Measurements from ENCODE around the gene NES. TPM values are rescaled to one million over a fixed set of nuclear protein-coding genes. Genes with fewer than 3 reads are reported as not detected.

Gene NES
- total RNA-seq, 2 donors from 2014 or later = 100.0 to 142 TPM

DNA sequence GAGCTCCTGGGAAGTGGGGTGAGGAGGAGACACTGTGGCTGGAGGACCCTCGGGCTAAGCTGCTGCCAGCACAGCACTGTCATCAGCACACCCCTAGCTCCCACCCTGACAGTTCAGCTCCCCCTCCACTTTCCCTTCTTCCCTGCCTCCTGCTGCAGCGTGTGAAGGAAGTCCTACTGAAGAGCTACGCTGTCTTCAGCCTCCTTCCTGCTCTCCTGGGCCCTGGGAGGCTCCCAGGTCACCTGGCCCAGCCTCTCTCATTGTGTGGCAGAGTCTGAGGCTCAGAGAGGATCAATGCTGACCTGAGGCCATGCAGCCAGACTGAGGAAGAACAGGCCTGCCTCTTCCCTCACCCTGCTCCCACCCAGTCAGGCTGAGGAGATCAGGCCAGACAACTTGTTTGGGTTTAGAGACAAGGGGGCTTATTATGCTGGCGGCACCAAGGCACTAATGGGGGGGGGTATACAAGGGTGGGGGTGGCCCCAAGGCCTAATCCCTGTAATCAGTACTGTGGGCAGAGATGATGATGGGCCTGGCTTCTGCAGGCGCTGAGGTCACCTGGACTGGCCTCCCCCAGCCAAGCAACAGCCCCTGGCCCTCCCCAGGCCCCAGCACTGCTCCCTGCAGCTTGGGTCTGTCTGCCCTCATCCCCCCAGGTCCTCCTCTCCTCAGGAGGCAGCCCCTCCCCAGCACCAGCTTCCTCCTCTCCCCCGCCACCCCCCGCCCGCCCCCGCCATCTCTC is 9.1 kb downstream of the NES start:
- DNase-seq (ENCODE audit: low spot score) = no peak
- intact Hi-C loops (cut with DNase I) = no loop called here

DNA sequence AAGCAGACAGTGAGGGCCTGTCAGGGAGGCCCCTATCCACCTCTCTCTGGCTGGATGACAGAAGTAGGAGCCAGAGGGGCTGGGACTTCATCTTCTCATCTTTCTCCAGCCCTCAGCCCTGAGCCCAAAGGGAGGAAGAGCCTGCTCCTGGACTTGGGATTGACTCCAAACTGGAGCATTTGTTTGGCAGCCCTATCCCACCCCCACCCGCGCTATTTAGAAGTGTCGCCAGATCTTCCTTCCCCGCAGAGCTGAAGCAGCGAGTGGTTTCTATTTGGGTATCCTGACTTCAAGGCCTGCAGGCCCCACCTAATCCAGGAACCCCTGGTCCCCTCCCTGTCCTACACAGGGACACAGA is 9.6 kb downstream of the NES start:
- DNase-seq (ENCODE audit: low spot score) = no peak
- intact Hi-C loops (cut with DNase I) = no loop called here

DNA sequence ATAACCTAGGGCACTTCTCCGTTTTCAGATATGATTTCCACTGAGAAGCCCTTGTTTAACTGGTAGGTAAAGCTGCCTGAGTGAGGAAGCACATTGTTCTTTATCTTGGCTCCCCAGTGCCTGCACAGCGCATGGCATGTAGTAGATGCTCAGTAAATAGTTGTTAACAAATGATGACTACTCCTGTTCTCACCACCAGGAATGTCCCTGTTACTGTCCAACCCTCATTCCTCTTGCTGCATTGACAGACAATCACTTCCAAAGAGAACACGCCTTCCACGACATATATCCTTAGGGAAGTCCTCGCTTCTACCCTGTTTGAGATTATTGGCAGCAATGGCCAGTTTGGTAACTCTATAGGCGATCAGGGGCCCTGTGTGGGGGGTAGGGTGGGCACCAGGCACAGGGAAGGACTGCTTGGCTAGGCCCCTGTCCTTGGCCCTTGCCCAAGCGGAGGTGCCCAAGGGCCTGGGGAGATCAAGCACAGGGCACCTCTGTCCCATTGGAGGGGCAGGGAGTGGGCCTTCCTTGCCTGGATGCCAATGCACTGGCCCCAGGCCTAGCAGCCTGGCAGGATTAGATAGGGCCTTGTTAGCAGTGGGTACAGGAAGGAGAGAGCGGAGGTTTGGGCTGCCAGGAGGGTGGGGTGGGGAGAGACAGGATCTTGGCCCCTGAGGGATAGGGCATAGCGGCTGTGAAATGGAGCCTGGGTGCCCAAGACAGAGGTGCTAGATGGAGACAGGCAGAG is 10.2 kb downstream of the NES start:
- DNase-seq (ENCODE audit: low spot score) = no peak
- intact Hi-C loops (cut with DNase I) = no loop called here

DNA sequence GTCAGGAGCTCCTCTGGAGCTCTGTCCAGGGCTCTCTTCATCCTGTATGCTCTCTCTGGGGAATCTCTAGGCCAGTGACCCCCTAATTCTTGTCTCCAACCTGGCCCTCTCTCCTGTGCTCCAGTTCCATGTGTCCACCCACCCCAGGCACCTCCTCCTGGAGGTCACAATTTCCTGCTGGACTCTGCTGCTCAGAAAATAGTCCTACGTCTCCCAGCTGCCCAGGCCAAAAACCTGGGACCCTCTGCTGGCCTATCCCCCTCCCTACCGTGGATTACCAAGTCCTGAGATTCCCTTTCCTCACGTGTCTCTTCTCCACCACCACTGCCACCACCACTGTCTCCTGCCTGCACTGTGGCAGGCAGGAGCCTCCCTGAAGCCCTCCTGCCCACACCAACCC is 11.7 kb downstream of the NES start:
- intact Hi-C loops (cut with DNase I) = no loop called here
- no peak for DNase-seq (ENCODE audit: low spot score)

DNA sequence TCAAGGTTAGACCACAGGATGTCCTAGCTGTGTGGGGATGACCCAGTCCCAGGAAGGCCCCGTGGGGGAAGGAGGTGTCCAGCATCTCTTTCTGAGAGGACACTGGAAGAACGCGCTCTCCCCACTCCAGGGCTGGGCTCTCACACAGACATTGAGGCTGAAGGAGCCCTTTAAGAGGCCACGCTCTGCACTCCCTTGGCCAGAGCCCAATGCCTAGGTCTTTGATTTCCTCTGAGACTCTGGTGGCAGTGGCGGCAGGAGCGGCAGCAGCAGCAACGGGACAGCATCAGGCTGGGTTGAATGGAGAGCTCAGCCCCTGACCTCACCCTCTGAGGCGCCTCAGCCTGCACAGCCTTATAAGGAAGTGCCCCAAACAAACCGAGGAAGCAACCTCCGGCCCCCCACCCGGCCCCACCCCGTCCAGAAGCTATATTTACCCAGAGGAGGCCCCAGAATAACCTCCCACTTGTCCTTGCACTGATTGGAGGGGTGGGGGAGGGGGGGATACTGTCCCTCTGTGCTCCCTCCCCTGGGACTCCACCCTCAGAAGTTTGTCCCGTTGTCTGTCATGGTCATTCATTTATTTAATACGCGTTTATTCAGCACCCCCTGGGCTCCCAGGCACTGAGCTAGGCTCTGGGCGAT is 12.3 kb downstream of the NES start:
- no peak for DNase-seq (ENCODE audit: low spot score)
- intact Hi-C loops (cut with DNase I) = no loop called here

DNA sequence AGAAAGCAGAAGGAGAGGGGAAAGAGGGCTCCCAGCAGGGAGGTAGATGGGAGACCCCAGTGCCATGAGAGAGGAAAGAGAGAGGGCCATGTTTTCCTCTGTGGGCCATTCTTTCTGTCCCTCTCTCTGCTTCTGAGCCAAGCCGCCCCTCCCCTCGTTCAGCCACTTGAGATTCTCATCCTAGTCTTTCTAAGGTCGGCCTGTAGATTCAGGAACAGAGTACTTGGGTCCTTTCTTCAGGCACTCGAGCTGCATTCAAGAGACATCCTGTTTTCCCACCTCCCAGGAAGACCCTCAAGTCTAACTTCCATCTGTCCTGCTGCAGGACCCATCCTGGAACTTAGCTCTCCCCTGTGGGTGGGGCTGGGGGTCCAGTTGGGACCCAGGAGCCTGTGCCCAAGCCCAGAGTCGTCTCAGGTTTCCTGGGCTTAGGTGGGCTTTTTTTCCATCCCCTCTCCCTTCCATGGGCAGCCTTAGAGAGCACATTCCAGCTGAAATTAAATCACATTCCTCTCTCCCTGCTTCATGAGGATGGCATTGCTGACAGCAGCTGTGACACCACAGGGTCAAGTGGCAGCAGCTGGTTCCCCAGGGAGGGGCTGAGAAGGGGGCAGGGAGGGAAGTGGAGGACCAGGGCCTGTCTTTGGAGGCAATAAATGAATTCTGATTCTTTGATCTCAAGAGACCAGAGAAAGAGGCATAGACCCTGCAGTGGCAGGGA is 13.0 kb downstream of the NES start:
- DNase-seq (ENCODE audit: low spot score) = no peak
- intact Hi-C loops (cut with DNase I) = no loop called here

DNA sequence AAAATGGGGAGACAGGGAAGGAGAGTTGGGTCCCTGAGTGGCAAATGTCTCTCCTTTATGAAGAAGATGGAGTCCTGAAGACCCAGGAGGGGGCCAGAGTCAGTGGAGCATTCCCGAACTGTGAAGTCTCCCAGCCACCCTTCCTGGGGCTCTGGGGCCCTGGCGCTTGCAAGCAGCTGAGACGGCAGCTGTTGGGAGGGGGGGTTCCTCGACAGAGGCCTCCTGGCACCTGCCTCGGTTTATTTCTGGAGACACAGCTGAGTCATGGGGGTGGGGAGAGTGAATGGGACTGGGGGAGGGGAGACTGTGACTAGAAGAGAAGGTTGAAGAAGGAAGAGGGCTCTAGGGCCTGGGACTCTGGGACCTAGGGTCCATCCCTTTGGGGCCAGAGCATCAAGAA is 14.0 kb downstream of the NES start:
- intact Hi-C loops (cut with DNase I) = no loop called here
- DNase-seq (ENCODE audit: low spot score) = no peak

DNA sequence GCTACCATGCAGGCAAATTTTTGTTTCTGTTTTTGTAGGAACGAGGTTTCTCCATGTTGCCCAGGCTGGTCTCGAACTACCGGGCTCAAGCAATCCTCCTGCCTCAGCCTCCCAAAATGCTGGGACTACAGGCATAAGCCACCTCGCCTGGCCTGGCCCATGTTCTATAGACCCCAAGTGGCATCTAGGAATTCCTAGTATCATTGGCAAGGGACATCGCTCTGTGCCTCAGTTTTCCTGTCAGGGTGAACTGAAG is 14.5 kb downstream of the NES start:
- intact Hi-C loops (cut with DNase I) = no loop called here
- DNase-seq (ENCODE audit: low spot score) = no peak

DNA sequence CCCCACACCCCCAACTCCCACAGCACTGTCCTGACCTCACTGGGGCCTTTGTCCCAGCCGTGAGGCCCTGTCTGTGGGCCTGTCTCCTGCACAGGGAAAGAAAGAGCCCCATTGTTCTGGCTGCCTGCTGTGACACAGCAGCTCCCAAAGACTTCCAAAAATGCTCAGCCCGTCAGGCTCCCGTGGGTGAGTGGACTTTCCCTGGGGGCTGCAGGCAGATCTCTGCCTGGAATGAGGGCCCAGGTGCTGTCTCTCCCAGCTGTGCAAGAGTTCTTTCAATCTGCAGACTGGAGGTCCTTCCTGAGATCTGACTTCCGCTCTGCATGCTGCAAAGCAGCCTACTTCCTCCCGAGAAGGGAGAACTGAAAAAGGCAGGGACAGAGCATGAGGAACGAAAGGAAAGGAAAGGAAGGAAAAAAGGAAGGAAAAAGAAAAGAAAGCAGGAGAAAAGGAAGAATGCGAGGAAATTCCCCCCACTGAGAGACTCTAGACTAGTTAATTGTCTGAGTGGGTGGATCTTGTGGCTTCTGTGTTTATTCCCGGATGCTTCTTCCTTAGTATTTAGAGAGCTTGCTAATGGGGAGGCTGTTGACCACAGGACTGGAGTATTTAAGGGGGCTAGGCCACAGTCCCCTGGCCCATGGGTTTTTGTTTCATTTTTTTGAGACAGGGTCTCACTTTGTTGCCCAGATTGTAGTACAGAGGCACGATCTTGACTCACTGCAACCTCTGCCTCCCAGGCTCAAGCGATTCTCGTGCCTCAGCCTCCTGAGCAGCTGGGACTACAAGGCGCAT is 15.0 kb downstream of the NES start:
- DNase-seq (ENCODE audit: low spot score) = no peak
- intact Hi-C loops (cut with DNase I) = no loop called here

DNA sequence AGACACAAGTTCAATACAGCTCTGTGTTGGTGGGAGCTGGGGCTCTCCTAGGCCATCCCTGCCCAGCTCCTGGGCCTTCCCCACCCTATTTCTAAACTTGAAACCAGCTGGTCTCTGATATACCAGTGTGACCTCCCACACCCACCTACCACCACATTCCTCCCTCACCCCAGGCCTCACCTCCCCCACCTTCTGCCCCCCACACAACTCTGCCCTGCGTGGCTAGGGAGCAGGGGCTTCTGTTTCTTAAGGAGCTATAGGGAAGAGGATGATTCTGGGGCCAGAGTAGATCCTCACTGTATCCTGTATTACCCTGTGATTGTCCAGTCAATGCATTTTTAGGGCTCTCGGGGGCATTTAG is 16.5 kb downstream of the NES start:
- intact Hi-C loops (cut with DNase I) = loop anchor here (1.0 to 2.0 kb wide), 2 partner anchors 16 to 18 kb away; partner anchors contain the start of gene NES (in 1 of the 2)
- no peak for DNase-seq (ENCODE audit: low spot score)

DNA sequence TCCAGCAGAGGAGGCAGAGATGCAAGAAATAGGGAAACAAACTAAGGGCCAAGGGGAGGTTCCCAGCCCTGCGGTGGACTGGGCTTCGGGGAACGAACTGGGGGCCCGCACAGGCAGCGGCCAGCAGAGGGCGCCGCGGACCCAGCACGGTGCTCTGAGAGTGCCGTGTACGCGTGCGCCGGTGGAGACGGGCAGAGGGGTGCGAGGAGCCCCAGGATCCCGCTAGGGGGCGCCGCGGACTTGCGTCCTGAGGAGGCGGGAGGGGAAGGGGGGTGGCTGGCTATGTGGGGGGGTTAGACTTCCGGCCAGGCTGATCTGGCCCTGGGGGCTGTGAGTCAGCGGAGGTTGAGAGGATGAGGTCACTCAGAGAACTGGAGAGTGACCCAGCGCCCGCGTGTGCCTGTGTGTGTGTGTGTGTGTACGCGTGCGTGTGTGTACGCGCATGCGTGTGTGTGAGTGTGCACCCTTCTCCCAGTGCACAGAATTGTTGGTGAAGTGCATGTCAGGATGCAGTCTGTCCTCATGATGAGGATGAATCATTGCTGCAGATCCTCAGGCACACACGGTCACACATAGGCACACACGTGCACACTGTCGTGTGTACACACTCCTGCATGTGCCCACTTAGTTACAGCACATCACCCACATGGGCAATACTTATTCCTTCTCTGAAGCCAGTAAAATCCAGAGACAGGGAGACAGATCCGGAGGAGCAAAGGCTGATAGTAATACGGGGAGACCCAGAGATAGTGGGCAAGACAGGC is 17.0 kb downstream of the NES start:
- DNase-seq (ENCODE audit: low spot score) = peak; percentile 99
- intact Hi-C loops (cut with DNase I) = loop anchor here (1.0 to 10.0 kb wide), 4 partner anchors 17 to 275 kb away; partner anchors contain the start of gene NES (in 1 of the 2)

DNA sequence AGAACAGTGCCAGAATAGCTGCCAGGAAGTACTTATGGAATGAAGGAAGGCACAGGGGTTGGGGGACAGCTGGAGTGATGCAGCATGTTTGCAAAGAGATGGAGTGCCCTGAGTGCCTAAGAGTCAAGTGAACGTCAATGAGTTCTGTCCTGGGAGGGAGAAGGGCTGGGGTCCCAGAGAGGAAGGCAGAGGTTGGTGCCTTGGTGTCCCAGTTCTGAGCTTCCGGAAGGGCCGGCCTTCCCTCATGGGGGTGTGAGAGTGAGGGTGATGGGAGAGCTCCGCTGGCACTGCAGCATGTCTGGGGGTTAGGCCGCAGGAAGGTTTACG is 17.6 kb downstream of the NES start:
- intact Hi-C loops (cut with DNase I) = loop anchor here in 1 of 2 donors (5.0 to 10.0 kb wide), 2 partner anchors 77 to 275 kb away; no protein-coding TSS in a partner anchor
- DNase-seq (ENCODE audit: low spot score) = no peak

DNA sequence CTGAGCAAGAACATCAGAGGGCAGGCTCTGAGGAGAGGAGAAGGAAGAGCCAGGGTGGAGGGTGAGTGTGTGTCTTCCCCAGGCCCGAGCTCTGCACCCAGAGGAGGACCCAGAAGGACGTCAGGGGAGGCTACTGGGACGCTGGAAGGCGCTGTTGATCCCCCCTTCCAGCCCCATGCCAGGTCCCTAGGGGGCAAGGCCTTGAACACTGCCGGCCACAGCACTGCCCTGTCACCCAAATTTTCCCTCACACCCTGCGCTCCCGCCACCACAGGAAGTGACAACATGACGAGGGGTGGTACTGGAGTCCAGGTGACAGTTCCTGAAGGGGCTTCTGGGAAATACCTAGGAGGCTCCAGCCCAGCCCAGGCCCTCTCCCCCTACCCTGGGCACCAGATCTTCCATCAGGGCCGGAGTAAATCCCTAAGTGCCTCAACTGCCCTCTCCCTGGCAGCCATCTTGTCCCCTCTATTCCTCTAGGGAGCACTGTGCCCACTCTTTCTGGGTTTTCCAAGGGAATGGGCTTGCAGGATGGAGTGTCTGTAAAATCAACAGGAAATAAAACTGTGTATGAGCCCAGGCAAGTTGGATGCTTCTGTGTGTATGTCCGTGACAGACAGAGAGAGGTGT is 18.1 kb downstream of the NES start:
- intact Hi-C loops (cut with DNase I) = loop anchor here in 1 of 2 donors (5.0 to 10.0 kb wide), 2 partner anchors 77 to 274 kb away; no protein-coding TSS in a partner anchor
- DNase-seq (ENCODE audit: low spot score) = no peak

DNA sequence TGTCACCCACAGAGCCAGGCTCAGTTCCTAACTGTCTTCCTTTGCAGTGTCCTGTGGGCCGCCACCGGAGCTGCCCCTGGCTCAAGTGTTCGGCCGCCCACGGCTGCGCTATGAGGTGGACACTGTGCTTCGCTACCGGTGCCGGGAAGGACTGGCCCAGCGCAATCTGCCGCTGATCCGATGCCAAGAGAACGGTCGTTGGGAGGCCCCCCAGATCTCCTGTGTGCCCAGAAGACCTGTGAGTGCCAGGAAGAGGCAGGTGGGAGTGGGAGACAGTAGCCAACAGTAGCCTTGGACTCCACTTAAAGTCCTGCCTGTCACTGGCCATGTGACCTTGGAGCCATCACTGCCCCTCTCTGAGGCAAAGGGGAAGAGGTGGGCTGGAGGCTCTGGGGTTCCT is 18.7 kb downstream of the NES start:
- no peak for DNase-seq (ENCODE audit: low spot score)
- intact Hi-C loops (cut with DNase I) = loop anchor here in 1 of 2 donors (5.0 to 10.0 kb wide), 2 partner anchors 76 to 274 kb away; no protein-coding TSS in a partner anchor

DNA sequence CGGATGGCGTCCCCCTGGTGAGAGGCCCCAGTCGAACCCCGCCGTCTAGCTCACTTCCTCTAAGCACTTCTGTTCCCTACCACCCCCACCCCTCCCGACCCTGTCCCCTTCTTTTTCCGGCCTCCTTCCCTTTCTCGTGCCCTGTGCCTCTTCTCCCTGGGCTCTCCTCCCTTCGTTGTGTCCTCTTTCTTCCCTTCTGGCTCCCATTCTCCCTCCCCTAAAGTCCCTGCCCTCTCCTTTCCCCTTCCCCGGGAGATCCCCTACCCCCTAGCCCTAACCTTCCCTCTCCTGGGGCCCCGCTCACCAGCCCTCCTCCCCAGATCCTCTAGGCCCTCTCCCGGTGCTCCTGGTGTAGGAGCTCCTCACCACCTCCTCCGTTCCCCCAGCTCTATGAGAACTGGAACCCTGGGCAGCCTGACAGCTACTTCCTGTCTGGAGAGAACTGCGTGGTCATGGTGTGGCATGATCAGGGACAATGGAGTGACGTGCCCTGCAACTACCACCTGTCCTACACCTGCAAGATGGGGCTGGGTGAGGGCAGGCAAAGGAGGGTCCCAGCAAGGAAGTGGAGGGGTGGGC is 19.4 kb downstream of the NES start:
- intact Hi-C loops (cut with DNase I) = loop anchor here in 1 of 2 donors (2.0 to 10.0 kb wide), 3 partner anchors 31 to 273 kb away; no protein-coding TSS in a partner anchor

DNA sequence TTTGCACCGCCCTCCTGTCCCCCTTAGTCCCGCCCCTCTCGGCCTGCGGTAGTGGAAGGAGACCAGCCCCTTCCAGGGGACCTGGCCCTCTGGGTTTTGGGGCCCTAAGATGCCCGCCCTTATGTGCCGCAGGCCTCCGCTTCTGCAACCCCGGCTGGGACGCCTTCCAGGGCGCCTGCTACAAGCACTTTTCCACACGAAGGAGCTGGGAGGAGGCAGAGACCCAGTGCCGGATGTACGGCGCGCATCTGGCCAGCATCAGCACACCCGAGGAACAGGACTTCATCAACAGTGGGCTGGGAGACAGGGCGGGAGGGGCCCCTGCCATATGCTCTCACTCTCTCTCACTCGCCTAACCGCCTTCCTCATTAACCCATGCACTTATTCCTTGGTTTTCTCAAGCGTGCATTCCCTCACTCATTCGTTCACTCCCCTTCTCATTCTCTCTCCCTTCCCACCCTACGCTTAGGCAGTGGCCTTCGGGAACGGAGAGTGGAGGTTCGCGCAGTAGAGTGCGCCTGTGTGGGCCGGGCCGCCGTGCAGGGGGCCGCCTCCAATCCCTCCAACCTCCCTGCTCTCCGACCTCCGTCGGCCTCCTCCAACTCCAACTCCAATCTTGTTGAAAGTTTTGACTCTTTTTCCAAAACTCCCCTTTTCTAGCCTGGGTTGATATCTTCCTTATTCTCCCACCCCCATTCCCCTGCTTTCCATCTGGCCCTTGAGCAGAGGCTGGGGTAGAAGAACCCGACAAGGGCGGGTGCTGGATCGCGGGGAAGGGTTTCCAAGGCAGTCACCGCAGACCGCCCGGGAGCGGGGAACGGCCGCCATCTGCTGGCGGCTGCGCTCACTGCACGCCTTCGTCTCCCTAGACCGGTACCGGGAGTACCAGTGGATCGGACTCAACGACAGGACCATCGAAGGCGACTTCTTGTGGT is 20.1 kb downstream of the NES start:
- peak; percentile 94 for DNase-seq (ENCODE audit: low spot score)
- intact Hi-C loops (cut with DNase I) = loop anchor here in 1 of 2 donors (2.0 to 10.0 kb wide), 3 partner anchors 30 to 272 kb away; no protein-coding TSS in a partner anchor

More for the DNA sequence above, 19.4 kb downstream of the NES start:
- DNase-seq (ENCODE audit: low spot score) = no peak

All from posterior vena cava (tissue), 2 donors.